NOMO-1 treated with dmso at 0.1 percent for 144 hours (cell line): ENCODE data around the gene SYTL3.
"Not testable (repeated sequence)": the region's sequence is repeated elsewhere in the genome, so short reads cannot be mapped to it uniquely, and the experiment has no call there.

Experiments used
- DNase-seq: peaks from one replicate; lab custom pipeline; 2025; ENCODE audit not compliant: unreplicated experiment; lab: John Stamatoyannopoulos, UW

SYTL3 gene

DNA sequence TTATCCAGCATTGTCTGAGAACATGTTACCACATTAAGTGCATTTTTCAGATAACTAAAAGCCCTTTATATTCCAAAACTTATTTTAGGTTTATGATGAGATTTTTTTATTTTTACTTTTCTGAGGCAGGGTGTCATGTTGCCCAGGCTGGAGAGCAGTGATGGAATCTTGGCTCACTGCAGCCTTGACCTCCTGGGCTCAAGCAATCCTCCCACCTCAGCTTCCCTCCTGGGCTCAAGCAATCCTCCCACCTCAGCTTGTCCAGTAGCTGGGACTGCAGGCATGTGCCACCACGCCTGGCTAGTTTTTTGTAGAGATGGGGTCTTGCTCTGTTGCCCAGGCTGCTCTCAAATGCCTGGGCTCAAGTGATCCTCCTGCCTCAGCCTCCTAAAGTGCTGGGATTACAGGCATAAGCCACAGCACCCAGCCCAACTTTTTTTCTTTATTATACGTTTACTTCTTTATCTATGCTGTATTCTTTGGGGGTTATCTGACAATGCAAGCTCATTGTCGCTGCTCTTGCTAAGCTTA is 11.5 kb upstream of the SYTL3 start:
- DNase-seq, result no peak

DNA sequence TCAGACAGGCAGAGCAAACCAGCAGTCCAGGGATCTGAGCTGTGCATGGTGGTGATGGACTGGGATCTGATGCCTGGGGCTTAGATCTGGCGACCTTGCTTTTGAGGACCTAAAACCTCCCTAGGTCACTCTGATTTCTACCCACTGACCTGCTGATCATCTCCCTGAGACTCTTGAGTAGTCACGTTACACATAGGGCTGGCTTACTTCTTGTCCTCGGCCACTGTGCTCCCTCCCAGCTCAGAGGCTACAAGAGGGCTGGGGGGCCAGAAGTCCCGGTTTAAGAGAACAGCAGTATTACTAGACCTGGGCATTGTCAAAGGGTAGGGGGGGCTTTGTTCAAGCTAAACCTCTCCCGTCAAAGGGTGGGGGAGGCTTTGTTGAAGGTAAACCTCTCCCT is 10.8 kb upstream of the SYTL3 start:
- no peak for DNase-seq

DNA sequence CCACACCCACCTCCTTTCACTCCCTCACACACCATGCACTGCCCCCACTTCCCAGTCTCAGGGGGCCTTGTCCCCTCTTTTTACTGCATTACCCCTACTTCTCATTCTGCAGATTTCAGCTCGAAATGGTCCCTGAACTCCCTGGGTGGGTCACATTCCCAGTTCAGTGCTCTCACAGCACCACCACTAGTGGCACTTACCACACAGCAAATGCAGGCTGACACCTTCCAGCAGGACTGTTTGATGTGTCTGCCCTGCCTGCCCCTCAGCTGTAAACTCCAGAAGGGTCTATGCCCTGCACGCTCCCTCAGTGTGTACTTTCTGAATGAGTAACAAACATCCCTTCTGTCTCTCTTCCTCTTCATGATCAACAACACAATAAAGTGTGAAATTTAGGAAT is 9.3 kb upstream of the SYTL3 start:
- no peak for DNase-seq

DNA sequence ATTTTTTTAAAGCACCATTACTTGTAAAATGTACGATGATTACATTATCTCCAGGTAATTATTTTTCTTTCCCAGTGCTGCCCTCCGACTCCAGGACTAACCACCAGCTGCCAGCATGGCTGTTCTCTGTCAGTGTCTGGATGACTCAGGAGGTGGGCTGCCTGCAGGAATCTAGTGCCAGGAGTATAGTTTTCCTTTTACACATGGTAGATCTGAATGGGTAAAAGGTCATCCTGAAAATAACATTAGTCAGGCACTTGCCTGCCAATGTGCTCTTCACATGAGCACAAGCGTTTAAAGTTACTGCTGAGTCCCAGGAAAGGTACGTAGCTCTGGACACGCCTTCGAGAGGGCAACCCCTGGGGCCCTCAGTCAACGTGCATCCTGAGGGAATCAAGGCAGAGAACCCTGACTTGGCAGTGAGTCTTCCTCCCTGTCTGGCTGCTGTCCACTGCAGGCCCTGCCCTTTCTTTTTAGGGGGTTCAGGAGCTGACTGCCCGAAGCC is 7.7 kb upstream of the SYTL3 start:
- no peak for DNase-seq

DNA sequence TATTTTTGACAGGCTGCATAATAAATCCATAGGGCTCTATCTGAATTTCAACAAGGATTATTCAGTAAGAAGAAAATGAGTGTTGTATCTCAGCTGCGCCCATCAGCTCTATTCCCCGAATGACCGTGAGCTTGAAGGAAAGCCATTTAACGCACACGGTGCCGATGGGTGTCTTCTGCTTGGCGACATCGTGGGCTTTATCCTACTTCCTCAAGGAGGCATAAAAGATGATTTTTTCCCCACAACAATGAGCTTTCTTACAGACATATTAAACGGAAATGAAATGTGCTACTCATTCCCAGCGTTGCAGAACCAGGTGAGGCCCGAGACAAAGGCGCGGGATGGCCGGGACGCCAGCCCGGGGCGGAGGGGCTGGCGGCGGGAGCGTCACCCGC is 6.0 kb upstream of the SYTL3 start:
- DNase-seq, result no peak

DNA sequence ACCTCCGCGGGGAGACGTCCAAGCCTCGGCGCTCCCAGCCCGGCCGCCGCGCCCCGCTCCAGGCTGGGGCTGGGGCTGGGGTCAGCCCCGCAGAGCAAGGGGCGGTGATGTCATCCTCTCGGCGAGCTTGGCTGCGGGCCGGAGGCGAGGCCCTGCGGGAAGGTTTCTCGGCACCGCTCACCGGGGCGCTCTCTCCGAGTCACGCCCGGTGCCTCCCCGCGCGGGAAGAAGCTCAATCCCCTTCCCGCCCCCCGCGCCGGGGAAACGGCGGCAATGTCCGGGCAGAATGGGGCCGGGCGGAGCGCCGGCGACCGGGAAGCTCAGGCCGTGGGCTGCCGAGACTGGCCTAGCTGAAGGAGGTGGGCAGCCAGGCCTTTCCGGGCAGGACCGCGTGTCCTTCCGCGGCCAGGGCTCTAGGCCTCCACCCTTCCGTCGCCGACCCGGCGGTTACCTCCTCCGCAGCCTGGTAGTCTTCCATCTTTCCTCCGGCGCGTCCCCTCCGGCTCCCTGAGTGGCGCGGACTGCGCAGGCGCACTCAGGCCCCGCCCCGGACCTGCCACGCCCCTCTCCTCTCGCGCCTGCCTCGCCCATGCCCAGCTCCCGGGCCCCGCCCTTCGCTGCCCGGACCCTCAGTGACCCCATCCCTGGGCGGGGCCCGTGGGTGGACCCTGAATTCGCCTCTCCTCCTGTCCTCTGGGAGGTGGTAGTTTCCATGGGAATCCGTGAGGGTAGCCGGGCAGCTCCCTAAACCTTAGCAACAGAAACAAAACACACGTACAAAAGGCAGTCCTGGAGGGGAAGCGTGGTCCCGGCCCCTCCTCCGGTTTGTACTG is 5.4 kb upstream of the SYTL3 start, which contains the start of gene DYNLT1:
TSS of gene DYNLT1 (minus strand) at position 513 of the 833 bp plus-strand sequence. CDS start at position 478, 35 bp downstream.
- DNase-seq, result peak; percentile 75

DNA sequence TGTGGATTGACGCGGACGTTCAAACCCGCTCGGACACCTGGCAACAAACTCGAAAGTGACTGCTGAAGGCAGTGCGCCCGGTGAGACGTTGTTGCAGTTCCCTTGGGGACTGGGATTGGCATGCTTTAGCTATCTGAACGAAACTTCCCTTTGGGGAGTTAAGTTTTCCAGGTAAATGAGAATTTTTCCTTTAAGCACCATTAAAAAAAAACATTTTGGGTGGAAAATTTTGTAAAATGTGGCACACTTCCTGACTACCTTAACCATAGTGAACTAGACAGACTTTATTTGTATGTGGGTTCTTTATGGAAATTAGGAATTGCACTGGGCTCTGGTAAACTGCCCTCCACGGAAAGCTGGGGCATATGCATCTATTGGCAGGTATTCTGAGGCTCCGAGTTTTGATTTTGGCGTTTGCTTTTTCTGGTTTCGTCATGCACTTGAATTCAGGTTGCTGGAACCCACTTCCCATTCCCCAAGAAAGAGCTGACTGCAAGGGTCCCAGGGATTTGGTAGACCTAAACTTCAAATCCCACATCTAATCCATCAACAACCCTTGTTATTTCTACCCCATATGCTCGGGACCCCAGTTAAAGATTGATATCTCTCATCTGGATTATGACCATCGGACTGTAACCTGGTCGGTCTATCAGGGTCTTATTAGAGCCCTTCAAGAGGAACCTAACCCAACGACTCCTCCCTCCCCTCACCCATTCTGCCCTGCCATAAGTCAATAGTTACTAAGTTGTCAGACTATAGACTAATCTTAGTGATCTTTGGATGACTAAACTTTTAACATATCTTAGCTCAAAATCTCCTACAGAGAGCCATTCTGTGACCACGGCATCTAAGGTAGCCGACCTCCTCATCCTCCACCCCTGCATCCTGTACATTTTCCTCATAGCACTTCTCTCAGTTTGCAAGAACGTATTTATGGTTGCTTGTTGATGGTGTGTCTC is 4.5 kb upstream of the SYTL3 start:
- DNase-seq, result no peak

DNA sequence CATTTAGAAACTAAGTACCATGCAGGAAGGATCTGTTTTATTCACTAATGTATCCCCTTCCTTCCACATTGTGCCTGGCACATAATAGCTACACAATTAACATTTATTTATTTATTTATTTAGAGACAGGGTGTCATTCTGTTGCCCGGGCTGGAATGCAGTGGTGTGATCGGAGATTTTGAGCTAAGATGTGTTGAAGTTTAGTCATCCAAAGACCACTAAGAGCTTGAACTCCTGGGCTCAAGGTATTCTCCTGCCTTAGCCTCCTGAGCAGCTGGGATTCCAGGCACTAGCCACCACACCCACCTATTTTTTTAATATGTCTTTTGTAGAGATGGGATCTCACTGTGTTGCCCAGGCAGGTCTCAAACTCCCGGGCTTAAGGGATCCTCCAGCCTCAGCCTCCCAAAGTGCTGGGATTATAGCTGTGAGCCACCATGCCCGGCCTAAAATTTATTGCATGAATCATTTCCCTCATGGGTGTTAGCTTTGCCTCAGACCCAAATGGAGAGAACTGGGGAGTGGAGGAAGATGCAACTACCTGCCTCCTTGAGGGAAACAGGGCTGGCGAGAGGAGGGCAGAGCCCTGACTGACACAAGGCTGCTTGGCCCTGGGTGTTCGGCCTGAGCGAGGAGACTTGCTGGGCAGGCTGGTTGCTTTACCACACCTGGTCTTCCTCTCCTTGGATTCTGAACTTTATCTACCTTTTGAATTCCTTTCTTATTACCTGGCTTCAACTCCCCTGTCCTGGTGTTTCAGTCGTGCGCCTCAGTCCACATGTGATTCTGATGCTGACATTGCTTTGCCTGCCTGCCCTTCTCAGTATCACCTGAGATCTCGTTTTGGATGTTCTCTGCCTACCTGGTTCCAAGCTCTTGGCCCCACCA is 3.6 kb upstream of the SYTL3 start:
- DNase-seq, result no peak

DNA sequence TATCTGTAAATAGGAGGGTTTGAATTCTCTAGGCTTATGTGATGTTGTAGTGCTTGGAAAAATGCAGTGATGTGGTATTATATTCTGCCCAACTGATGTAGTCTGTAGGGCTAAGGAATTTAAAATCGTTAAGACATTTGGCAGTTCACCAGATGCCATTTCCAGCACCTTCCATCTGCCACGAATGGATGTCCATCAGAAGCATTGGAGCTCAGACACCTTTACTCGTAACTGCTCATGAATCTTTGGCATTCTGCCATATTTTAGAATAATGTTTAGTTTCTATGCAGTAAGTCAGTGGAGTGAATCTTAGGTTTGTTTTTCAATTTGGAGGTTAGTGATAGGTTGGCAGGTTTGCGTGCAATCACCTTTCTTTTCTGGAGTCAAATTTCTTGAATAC is 2.4 kb upstream of the SYTL3 start:
- no peak for DNase-seq

DNA sequence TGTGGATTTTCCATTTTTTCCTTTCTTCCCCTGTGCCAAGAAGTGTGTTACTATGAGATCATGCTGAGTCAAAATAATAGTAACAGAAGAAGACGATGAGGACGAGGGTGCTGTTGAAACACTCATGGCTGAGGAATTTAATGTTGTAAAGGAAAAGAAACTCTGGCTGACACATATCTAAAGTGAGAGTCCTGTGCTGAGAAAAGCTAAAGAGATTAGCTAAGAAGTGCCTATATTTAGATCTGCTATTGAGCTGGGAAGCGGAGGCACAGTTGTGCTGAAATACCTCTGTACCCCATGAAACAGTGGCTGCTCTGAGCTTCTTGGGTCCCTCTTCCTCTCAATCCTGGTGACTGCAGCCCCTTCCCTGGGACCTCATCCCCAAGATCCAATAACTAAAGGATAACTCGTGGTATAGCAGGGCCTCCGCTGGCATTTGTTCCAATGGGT is 1.1 kb upstream of the SYTL3 start:
- no peak for DNase-seq

DNA sequence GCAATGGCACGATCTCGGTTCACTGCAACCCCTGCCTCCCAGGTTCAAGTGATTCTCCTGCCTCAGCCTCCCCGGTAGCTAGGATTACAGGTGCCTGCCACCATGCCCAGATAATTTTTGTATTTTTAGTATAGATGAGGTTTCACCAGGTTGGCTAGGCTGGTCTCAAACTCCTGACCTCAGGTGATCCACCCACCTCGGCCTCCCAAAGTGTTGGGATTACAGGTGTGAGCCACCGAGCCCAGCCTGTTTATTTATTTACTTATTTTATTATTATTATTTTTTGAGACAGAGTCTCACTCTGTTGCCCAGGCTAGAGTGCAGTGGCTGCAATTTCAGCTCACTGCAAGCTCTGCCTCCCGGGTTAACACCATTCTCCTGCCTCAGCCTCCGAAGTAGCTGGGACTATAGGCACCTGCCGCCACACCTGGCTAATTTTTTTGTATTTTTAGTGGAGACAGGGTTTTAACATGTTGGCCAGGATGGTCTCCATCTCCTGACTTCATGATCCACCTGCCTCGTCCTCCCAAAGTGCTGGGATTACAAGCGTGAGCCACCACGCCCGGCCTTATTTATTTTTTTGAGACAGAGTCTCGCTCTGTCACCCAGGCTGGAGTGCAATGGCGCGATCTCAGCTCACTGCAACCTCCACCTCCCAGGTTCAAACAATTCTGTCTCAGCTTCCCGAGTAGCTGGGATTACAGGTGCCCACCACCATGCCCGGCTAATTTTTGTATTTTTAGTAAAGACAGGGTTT is 2.3 kb downstream of the SYTL3 start:
- not testable (repeated sequence) for DNase-seq

DNA sequence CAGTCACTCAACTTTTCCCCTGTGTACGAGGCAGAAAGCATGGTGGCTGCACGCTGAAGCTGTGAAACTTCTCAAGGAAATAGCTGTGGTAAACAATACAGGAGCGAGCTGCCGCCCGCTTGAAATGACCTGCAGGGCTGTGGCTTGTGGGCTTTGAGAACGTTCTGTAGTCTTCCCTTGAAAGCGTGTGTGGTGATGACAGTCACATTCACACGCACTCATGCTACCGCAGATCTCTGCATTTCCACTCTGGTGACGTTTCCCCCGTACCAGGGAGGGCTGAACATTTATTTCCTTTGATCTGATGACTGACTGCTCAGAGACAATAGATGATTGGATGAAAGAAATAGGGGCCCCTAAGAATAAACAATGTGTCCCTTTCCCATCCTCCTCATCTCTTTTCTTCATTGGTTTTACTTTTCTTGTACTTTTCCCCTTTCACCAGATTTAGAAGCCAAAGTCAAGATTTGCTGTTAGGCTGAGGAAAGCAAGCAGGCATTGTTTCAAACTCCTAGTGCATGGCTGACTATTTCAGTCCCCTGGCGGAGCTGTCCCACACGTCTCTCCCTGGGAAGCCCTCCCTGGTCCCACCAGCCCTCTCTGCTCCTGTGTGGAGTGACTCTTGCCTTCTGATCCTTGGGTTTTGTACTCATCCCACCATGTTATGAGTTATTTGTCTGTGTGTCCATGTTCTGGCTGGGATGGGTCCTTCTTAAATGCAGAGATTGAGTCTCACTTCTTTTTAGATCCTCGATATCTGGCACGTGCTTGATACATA is 3.9 kb downstream of the SYTL3 start:
- DNase-seq, result peak; percentile 51

DNA sequence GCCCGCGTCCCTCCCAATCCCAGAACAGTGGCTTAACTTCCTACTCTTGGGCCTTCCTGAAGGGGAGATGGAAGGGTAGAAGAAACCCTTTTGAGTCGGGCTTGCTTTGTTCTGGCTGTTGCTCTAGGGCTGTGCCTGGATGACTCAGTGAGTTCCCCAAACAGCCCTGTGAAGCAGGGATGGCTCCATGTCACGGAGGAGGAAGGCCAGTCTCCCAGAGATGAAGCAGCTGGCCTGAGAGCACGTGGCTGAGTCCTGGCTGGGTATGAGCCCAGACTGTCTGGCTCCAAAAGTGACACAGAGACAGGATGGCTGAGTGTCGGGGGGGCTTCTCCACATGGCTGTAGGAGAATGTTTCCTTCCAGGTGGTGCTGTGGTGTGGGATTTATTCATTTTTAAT is 4.6 kb downstream of the SYTL3 start:
- no peak for DNase-seq

DNA sequence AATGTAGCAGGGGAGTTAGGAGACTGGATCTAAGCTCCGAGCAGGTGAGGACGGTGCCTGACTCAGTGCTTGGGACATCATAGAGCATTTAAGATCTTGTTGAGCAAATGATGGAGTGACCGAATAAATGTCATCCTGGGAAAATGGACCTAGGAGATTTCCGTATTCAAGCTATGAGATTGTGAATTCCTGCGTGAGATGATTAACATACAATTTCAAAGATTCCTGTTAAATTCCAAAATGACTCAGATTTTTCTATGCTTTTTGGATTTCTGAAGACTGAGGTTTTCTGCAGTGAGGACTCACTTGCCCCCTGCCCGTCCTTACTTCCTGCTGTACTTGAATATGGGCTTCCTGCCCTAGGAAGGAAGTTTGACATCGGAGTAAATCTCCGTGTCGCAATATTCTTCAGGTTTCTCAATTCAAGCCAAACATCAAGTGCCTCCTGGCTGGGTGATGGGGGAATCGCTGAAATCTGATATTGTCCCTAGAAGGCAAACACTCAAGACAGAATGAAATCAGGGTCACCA is 5.2 kb downstream of the SYTL3 start:
- peak; percentile 25 for DNase-seq

DNA sequence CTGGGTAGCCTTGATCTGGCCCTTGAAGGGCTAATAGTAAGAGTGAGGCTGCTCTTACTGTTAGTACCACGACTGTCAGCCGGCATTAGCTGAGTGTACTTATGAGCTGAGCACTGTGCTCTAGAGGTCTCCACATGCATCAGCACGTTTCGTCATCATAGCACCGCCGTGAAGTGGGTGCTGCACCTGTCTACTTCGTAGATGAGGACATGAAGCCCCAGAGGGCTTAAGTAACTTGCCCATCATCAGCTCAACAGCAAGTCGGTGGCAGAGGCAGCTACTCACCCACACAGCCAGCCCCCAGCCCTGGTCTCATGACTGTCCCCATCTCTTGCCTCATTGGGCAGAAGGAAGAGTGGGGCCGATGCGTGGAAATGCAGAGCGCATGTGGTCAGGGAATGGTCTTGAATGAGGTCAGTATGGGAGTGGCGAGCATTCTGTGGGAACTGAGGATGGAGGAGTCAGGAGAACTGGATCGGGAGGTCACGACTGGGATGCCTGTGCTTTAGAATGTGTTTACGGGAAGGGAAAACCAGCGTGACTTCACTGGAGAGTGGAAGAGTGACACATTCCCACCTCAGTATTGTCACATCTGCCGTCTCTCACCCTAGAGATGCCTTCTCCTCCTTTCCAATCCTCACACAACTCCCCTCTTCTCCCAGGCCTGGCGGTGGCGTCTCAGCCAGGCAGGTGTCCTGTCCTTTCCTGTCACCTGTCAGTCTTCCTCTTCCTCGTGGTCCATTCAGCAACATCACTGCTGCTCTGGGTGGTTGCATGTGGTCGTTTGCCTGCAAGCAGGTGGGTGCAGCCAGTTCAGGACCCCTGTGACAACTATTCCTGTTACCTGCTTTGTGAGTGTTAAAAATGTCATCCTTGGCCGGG is 6.0 kb downstream of the SYTL3 start:
- DNase-seq, result no peak

DNA sequence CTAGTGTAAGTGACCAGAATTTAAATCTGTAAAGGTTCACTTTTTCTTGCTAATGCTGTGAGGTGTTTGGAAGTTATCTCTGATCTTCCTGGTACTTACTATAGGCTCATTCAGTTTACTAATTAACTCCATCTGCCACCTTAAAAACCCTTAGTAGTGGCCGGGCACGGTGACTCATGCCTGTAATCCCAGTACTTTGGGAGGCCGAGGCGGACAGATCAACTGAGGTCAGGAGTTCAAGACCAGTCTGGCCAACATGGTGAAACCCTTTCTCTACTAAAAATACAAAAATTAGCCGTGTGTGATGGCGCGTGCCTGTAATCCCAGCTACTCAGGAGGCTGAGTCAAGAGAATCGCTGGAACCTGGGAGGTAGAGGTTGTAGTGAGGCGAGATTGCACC is 7.1 kb downstream of the SYTL3 start:
- DNase-seq, result not testable (repeated sequence)

DNA sequence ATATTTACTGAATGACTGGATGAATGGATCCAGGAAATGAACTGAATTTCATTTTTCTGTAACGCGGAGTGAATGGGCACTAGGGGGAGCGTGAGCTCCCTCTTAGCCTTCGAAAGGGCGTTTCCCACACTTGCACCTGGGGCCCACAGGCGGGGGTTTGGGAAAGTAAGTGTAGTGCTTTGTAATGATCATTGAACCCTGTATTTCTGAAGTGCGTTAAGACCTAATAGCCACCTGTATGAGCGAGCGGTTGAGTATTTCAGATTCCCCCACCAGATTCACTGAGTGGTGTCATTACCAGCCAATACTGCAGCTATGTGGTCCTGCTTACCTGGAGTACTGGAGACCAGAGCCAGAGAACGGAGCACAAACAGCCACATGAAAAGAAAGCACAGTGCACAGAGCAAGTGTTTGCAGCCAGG is 10.5 kb downstream of the SYTL3 start:
- DNase-seq, result no peak
